Stimulated activated CD8-positive, alpha-beta memory T cell treated with anti-CD3 and anti-CD28 coated beads, Interleukin-4, amount 100 ng/mL, for 1 hour (primary cell): ENCODE data around the gene ASCC2.
"Not testable (repeated sequence)": the region's sequence is repeated elsewhere in the genome, so short reads cannot be mapped to it uniquely, and the experiment has no call there.

Experiments
- DNase-seq, 2 donors: peaks; one replicate each; pipeline ENCODE4 v3.0.0-alpha.2; 2020; ENCODE audit warnings: low read depth in 2 of 2, low spot score in 1 of 2

The ASCC2 gene

GRCh38 chr22:29855611-29856181 lies 17.6 kb upstream of the ASCC2 start:
- no peak for DNase-seq

GRCh38 chr22:29854432-29854831 lies 16.4 kb upstream of the ASCC2 start:
- no peak for DNase-seq

GRCh38 chr22:29848111-29848510 lies 10.0 kb upstream of the ASCC2 start:
- DNase-seq, result no peak

GRCh38 chr22:29846290-29846689 lies 8.2 kb upstream of the ASCC2 start:
- no peak for DNase-seq

- no peak for DNase-seq
Observed at GRCh38 chr22:29842740-29843139, 4.7 kb upstream of the ASCC2 start.

GRCh38 chr22:29842172-29842571 lies 4.1 kb upstream of the ASCC2 start:
- no peak for DNase-seq

- no peak for DNase-seq
Observed at GRCh38 chr22:29840498-29840897, 2.4 kb upstream of the ASCC2 start.

- no peak for DNase-seq
Observed at GRCh38 chr22:29839039-29839438, 965 bp upstream of the ASCC2 start.

- DNase-seq, result no peak
Observed at GRCh38 chr22:29838599-29838956, 504 bp upstream of the ASCC2 start.

GRCh38 chr22:29836791-29837370 lies 1.2 kb downstream of the ASCC2 start:
- not testable (repeated sequence) for DNase-seq

GRCh38 chr22:29834046-29834445 lies 4.0 kb downstream of the ASCC2 start:
- DNase-seq, result no peak

GRCh38 chr22:29833392-29833965 lies 4.6 kb downstream of the ASCC2 start:
- DNase-seq, result no peak

- DNase-seq, result no peak
Observed at GRCh38 chr22:29831958-29832357, 6.1 kb downstream of the ASCC2 start.

GRCh38 chr22:29831186-29831921 lies 6.7 kb downstream of the ASCC2 start:
- DNase-seq, result no peak

GRCh38 chr22:29830585-29830984 lies 7.5 kb downstream of the ASCC2 start:
- no peak for DNase-seq

GRCh38 chr22:29827726-29828125 lies 10.3 kb downstream of the ASCC2 start:
- not testable (repeated sequence) for DNase-seq

- no peak for DNase-seq
Observed at GRCh38 chr22:29827091-29827490, 11.0 kb downstream of the ASCC2 start.

GRCh38 chr22:29825578-29825977 lies 12.5 kb downstream of the ASCC2 start:
- no peak for DNase-seq

GRCh38 chr22:29824677-29825076 lies 13.4 kb downstream of the ASCC2 start:
- no peak for DNase-seq

- no peak for DNase-seq
Observed at GRCh38 chr22:29821291-29822016, 16.6 kb downstream of the ASCC2 start.

GRCh38 chr22:29820961-29821290 lies 17.1 kb downstream of the ASCC2 start:
- no peak for DNase-seq

GRCh38 chr22:29819501-29819900 lies 18.6 kb downstream of the ASCC2 start:
- no peak for DNase-seq
